ENCODE measurements around the gene STK4.

DNA sequence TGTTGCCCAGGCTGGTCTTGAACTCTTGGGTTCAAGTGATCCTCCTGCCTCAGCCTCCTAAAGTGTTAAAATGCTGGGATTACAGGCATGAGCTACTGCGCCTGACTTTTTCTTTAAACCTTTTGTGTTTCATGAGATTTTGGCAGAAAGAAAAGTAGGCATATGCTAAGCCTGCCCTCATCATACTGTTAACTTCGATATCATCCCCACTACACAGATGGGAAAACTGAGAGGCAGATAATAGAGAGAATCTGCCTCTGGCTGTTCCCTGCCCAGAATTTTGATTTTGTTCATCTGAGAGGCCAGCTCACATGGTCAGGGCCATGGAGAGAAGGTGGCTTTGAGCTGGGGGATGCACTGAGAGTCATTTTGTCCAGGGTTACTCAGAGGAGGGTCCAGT is 48.9 kb upstream of the STK4 start:
- TF ChIP-seq POLR2A (IDR thresholded peaks at IDR 0.05) = no peak
- TF ChIP-seq CTCF (IDR thresholded peaks at IDR 0.05) = no peak
- no peak for TF ChIP-seq POLR2AphosphoS5 (IDR thresholded peaks at IDR 0.05)
- TF ChIP-seq EP300 (IDR thresholded peaks at IDR 0.05) = no peak

Data from gastroesophageal sphincter (tissue), 3 donors.